Stimulated activated CD4-positive, alpha-beta T cell treated with anti-CD3 and anti-CD28 coated beads, Interleukin-1b, Interleukin-23, amount 100 ng/mL, for 24 hours (primary cell): ENCODE data around the gene RBMY1F.
"Not testable (repeated sequence)": the region's sequence is repeated elsewhere in the genome, so short reads cannot be mapped to it uniquely, and the experiment has no call there.

ENCODE experiments used
- DNase-seq, 4 experiments: peaks; one replicate each; pipeline ENCODE4 v3.0.0-alpha.2; 2020; ENCODE audit warnings: low read depth in 4 of 4, low spot score in 1 of 4

Gene RBMY1F

DNA sequence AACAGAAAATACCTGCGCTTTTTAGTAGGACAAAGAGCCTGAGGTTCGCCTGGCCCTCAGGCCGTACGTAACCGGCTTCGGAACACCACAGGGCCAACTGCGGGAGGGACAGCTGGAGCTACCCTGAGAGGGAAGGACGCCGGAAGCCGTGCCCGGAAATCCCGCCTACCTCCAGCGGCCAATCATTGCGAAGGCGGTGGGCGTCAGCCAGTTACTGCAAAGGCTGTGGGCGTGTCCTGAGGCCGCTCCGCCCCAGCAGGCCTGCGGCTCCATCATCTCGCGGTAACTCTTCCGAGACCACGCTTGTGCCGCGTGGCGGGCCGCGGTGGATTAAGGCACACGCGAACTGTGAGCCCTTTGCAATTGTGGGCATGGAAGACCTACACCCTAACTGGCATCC lies at the start of gene RBMY1F:
Gene RBMY1F (minus strand): TSS at position 101 of the 400 bp plus-strand sequence. CDS start 1,954 bp downstream, outside the sequence.
- DNase-seq = not testable (repeated sequence)

GRCh38 chrY:22151144-22151543 lies 31.6 kb downstream of the RBMY1F start:
- DNase-seq = not testable (repeated sequence)

DNA sequence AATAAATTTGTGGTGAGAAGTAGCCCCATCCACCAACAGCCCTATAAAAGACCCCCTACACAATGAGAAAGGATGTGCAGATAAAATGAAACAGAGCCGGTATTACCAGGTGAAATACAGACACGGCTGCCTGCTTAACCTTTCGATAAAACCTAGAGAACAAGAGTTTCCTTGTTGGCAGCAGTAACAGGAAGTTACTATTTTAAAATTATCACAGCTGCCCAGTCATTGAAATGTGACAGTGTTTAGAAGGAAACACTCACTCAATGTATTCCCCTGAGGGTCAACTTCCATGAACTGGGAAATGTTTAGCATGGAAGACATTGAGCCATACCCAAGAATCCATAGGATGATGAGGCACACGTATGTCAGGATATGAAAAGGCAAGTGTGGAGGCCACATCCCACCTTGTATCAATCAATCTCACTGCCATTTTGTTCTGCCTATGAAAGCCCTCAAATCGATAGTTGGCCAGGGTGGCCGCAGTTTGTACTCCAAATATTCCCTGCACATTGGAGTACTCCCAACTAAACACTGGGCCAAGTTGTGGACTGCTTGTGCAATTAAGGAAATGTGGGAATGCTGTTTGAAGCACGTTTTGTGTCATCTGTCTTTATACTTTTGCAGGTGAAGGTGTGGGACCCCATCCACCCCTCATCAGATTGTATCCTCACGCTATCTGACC lies 41.6 kb downstream of the RBMY1F start:
- DNase-seq = not testable (repeated sequence)

GRCh38 chrY:22134719-22135118 lies 48.0 kb downstream of the RBMY1F start:
- DNase-seq = not testable (repeated sequence)

- DNase-seq = not testable (repeated sequence)
These were observed 52.2 kb downstream of the RBMY1F start for GRCh38 chrY:22130494-22130893.
